WTC11 (cell line): ENCODE data around the gene RIMBP2. TPM values are rescaled to one million over a fixed set of nuclear protein-coding genes. Genes with fewer than 3 reads are reported as not detected.

ENCODE experiments used
- ATAC-seq: fragments of 200-7000 bp; cut with Tn5 transposase; 2 replicates; pipeline ENCODE4 v1.10.0; 2021; ENCODE audit warnings: mild to moderate bottlenecking, moderate library complexity
- CTCF ChIA-PET: fragments of 300-600 bp; sonication (Branson Sonifier 250); formaldehyde crosslinking; loops from one replicate; lab custom pipeline; 2021; ENCODE audit warnings: antibody characterized with exemption; lab: Charles Lee
- POLR2A ChIA-PET: fragments of 350-600 bp; sonication (Branson Sonifier 250); formaldehyde crosslinking; loops from one replicate; lab custom pipeline; 2021; ENCODE audit warnings: antibody characterized with exemption; lab: Charles Lee
- DNase-seq: peaks from one replicate; pipeline ENCODE4 v3.0.0; 2021; ENCODE audit warnings: low spot score
- H3K27ac Mint-ChIP-seq: 2 replicates; pipeline ENCODE4 v1.8.0; 2021; ENCODE audit warnings: mixed read lengths
- H3K27me3 Mint-ChIP-seq: 2 replicates; pipeline ENCODE4 v1.8.0; 2021; ENCODE audit warnings: low read depth, mild to moderate bottlenecking, moderate library complexity, mixed read lengths
- H3K36me3 Mint-ChIP-seq: 2 replicates; pipeline ENCODE4 v1.8.0; 2021; ENCODE audit warnings: mixed read lengths
- H3K4me1 Mint-ChIP-seq: 2 replicates; pipeline ENCODE4 v1.8.0; 2022; ENCODE audit warnings: mixed read lengths
- H3K4me3 Mint-ChIP-seq: 2 replicates; pipeline ENCODE4 v1.8.0; 2021; ENCODE audit warnings: mild to moderate bottlenecking, moderate library complexity, mixed read lengths
- H3K9me3 Mint-ChIP-seq: 2 replicates; pipeline ENCODE4 v1.8.0; 2021; ENCODE audit warnings: mixed read lengths
- ARID4B ChIP-seq: sonication (generic); formaldehyde crosslinking; IDR thresholded peaks from 2 replicates; pipeline ENCODE4 v1.8.0; 2023; ENCODE audit warnings: missing genetic modification reagents, mild to moderate bottlenecking, borderline replicate concordance
- CREM ChIP-seq: sonication (generic); formaldehyde crosslinking; IDR thresholded peaks from 2 replicates; pipeline ENCODE4 v1.8.1; 2022; ENCODE audit warnings: mild to moderate bottlenecking, missing genetic modification reagents, moderate library complexity
- ETV6 ChIP-seq: sonication (generic); formaldehyde crosslinking; IDR thresholded peaks from 2 replicates; pipeline ENCODE4 v1.8.1; 2022; ENCODE audit warnings: mild to moderate bottlenecking, missing genetic modification reagents
- FOXJ3 ChIP-seq: sonication (generic); formaldehyde crosslinking; IDR thresholded peaks from 2 replicates; pipeline ENCODE4 v1.9.0; 2021; ENCODE audit warnings: missing genetic modification reagents, mild to moderate bottlenecking, borderline replicate concordance
- RORB ChIP-seq: fragments of 250-450 bp; sonication (Bioruptor Pico); IDR thresholded peaks from 2 replicates; pipeline ENCODE4 v1.9.0; 2021; ENCODE audit warnings: mild to moderate bottlenecking
- SP1 ChIP-seq: sonication (generic); formaldehyde crosslinking; conservative IDR thresholded peaks from 2 replicates; pipeline ENCODE4 v1.8.1; 2022; ENCODE audit warnings: missing genetic modification reagents
- STAT6 ChIP-seq: sonication (generic); formaldehyde crosslinking; conservative IDR thresholded peaks from 2 replicates; pipeline ENCODE4 v1.8.1; 2023; ENCODE audit warnings: mild to moderate bottlenecking, low read depth, missing genetic modification reagents, moderate library complexity
- ZBTB21 ChIP-seq: sonication (generic); formaldehyde crosslinking; IDR thresholded peaks from 2 replicates; pipeline ENCODE4 v1.8.1; 2023; ENCODE audit warnings: mild to moderate bottlenecking, missing genetic modification reagents, borderline replicate concordance
- ZNF219 ChIP-seq: sonication (generic); formaldehyde crosslinking; IDR thresholded peaks from 2 replicates; pipeline ENCODE4 v1.8.0; 2023; ENCODE audit warnings: missing genetic modification reagents, mild to moderate bottlenecking, borderline replicate concordance
- ZNF317 ChIP-seq: sonication (generic); formaldehyde crosslinking; IDR thresholded peaks from 2 replicates; pipeline ENCODE4 v1.8.1; 2023; ENCODE audit warnings: low read depth, mild to moderate bottlenecking, moderate library complexity, missing genetic modification reagents, borderline replicate concordance
- ZNF416 ChIP-seq: fragments of 250-450 bp; sonication (Bioruptor Pico); IDR thresholded peaks from 2 replicates; pipeline ENCODE4 v1.9.0; 2021; ENCODE audit warnings: mild to moderate bottlenecking, inconsistent platforms
- ZNF425 ChIP-seq: fragments of 250-450 bp; sonication (Bioruptor Pico); conservative IDR thresholded peaks from 2 replicates; pipeline ENCODE4 v1.9.0; 2021; ENCODE audit warnings: mild to moderate bottlenecking
- total RNA-seq: library from RNA; stranded (reverse); gene quantifications from 3 replicates; pipeline ENCODE4 v1.2.3, GENCODE V29; 2021
- TF ChIP-seq, protein P1 (sequence below): sonication (generic); formaldehyde crosslinking; IDR thresholded peaks from 2 replicates; pipeline ENCODE4 v1.8.0; 2022; ENCODE audit warnings: mild to moderate bottlenecking, missing genetic modification reagents
- TF ChIP-seq, protein P2 (sequence below): fragments of 200-600 bp; IDR thresholded peaks from 2 replicates; pipeline ENCODE4 v1.8.0; 2022; ENCODE audit warnings: antibody characterized with exemption

The RIMBP2 gene
- total RNA-seq, 1 experiment from 2014 or later = 2.6 TPM

DNA sequence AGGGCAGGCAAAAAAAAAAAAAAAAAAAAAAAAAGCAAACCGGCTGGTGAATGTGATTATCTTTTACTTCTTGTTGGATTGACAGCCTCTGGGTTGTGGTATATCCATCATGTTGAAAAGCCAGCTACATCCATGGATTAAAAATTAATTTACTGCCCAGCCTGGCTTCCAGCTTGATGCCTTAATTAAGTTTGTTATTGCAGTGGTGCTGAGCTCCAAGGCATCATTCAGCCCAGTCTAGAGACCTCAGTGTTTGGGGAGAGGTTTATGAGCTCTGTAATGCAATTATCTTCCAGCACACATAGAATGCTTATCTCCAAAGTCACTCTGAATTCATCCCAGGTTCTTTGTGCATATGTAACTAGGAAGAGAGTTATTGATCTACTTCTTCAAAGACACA lies 114.8 kb downstream of the RIMBP2 start:
- peaks cover 12% of the 10 kb centered on the region for H3K36me3 Mint-ChIP-seq
- DNase-seq (no peak), ATAC-seq (no peak)
- H3K27ac Mint-ChIP-seq = no peak overlapping the region
- peaks cover 34% of the 10 kb centered on the region for H3K9me3 Mint-ChIP-seq
- no peaks in the 10 kb centered on the region for H3K27me3 Mint-ChIP-seq
- no peaks in the 10 kb centered on the region for H3K4me1 Mint-ChIP-seq
- CTCF ChIA-PET = interaction anchor here (0.7 to 1.2 kb wide), 3 partner anchors 147 to 838 kb away, joined by 3 to 4 read pairs (median 3); no protein-coding TSS in a partner anchor
- POLR2A ChIA-PET = no interaction called here
- TF ChIP-seq ZBTB21 (CRISPR knock-in tag) (no peak), FOXJ3 (CRISPR knock-in tag) (no peak), RORB (CRISPR knock-in tag) (no peak), ETV6 (CRISPR knock-in tag) (no peak), CREM (no peak), ZNF416 (CRISPR knock-in tag) (no peak), ZNF219 (no peak), ZNF317 (CRISPR knock-in tag) (no peak), ZNF425 (CRISPR knock-in tag) (no peak), SP1 (no peak), ARID4B (CRISPR knock-in tag) (no peak), STAT6 (CRISPR knock-in tag) (no peak)
- TF ChIP-seq, protein P1, sequence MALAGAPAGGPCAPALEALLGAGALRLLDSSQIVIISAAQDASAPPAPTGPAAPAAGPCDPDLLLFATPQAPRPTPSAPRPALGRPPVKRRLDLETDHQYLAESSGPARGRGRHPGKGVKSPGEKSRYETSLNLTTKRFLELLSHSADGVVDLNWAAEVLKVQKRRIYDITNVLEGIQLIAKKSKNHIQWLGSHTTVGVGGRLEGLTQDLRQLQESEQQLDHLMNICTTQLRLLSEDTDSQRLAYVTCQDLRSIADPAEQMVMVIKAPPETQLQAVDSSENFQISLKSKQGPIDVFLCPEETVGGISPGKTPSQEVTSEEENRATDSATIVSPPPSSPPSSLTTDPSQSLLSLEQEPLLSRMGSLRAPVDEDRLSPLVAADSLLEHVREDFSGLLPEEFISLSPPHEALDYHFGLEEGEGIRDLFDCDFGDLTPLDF (CRISPR knock-in tag) = no peak
- TF ChIP-seq, protein P2, sequence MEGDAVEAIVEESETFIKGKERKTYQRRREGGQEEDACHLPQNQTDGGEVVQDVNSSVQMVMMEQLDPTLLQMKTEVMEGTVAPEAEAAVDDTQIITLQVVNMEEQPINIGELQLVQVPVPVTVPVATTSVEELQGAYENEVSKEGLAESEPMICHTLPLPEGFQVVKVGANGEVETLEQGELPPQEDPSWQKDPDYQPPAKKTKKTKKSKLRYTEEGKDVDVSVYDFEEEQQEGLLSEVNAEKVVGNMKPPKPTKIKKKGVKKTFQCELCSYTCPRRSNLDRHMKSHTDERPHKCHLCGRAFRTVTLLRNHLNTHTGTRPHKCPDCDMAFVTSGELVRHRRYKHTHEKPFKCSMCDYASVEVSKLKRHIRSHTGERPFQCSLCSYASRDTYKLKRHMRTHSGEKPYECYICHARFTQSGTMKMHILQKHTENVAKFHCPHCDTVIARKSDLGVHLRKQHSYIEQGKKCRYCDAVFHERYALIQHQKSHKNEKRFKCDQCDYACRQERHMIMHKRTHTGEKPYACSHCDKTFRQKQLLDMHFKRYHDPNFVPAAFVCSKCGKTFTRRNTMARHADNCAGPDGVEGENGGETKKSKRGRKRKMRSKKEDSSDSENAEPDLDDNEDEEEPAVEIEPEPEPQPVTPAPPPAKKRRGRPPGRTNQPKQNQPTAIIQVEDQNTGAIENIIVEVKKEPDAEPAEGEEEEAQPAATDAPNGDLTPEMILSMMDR = no peak
- no peak overlapping the region for H3K4me3 Mint-ChIP-seq
